HepG2 (cell line): ENCODE data around the gene FAM229B. TPM values are rescaled to one million over a fixed set of nuclear protein-coding genes. Genes with fewer than 3 reads are reported as not detected.
A peak's percentile ranks its signal among the peaks of the same experiment; 100 is the strongest.

ENCODE experiments used
- ATAC-seq: fragments of 200-7000 bp; cut with Tn5 transposase; 3 replicates; pipeline ENCODE4 v1.9.1; 2020; ENCODE audit warnings: mild to moderate bottlenecking, moderate library complexity
- BruUV-seq: library from RNA; stranded (reverse); fragments of 400-500 nt; replicated peaks from 2 replicates; lab custom pipeline; 2021; lab: Mats Ljungman, UMichigan
- CTCF ChIA-PET: fragments of 300-600 bp; formaldehyde crosslinking; extraction: SDS; loops from one replicate; lab custom pipeline; 2021; ENCODE audit warnings: low total read pairs, inconsistent platforms, low intra/inter-chr PET ratio; lab: Yijun Ruan, JAX
- POLR2A ChIA-PET: fragments of 350-600 bp; sonication (Branson Sonifier 250); formaldehyde crosslinking; loops from one replicate; lab custom pipeline; 2020; ENCODE audit warnings: antibody characterized with exemption, inconsistent platforms; lab: Yijun Ruan, JAX
- DNase-seq: peaks from one replicate; pipeline ENCODE4 v3.0.0-alpha.2; 2015; ENCODE audit warnings: low spot score
- FAIRE-seq: peaks from 3 replicates; lab custom pipeline; 2011; peaks lifted over from hg19 to GRCh38; lab: Jason Lieb, UNC
- H2AFZ ChIP-seq: one replicate; pipeline ENCODE4 v1.6.1; 2011; ENCODE audit warnings: low read length, inconsistent platforms
- H3K27ac ChIP-seq: fragments of 300-600 bp; 3 replicates; pipeline ENCODE4 v1.8.0; 2011; ENCODE audit warnings: mixed run types, mild to moderate bottlenecking, mixed read lengths, low read length, inconsistent platforms; ENCODE audit not compliant: insufficient read depth; ENCODE audit errors: extremely low read length
- H3K27me3 ChIP-seq, 2 experiments: fragments of 200-600 bp in 1 of 2; 2 replicates in 1 of 2; 3 replicates in 1 of 2; pipeline versions ENCODE4 v1.6.0 to v1.8.0; 2011; ENCODE audit warnings: low read length in 2 of 2, mild to moderate bottlenecking in 2 of 2, moderate library complexity in 2 of 2, inconsistent platforms in 1 of 2; ENCODE audit not compliant: insufficient read depth in 2 of 2, control insufficient read depth in 1 of 2
- H3K36me3 ChIP-seq, 2 experiments: fragments of 200-600 bp in 1 of 2; replicated peaks in 1 of 2; 2 replicates in 1 of 2; 3 replicates in 1 of 2; pipeline versions ENCODE4 v1.5.1 to v1.8.0; 2011; ENCODE audit warnings: low read length in 2 of 2, inconsistent platforms in 1 of 2; ENCODE audit not compliant: insufficient read depth in 2 of 2, control insufficient read depth in 1 of 2
- H3K4me1 ChIP-seq: 2 replicates; pipeline ENCODE4 v1.5.1; 2012; ENCODE audit warnings: low read length, inconsistent platforms; ENCODE audit not compliant: insufficient read depth
- H3K4me2 ChIP-seq: 2 replicates; pipeline ENCODE4 v1.6.0; 2011; ENCODE audit warnings: low read depth, low read length, inconsistent platforms
- H3K4me3 ChIP-seq, 3 experiments: fragments of 200-600 bp in 1 of 3; sonication (generic), shearing (Covaris generic) in 1 of 3; replicated peaks in 1 of 3; 2 replicates each; pipeline ENCODE4 v1.5.1; 2011 to 2016; ENCODE audit warnings: low read length in 3 of 3, inconsistent platforms in 2 of 3, low read depth in 2 of 3, mild to moderate bottlenecking in 2 of 3, control low read depth in 1 of 3, mixed read lengths in 1 of 3; ENCODE audit not compliant: insufficient read depth in 1 of 3
- H3K79me2 ChIP-seq: one replicate; pipeline ENCODE4 v1.6.1; 2011; ENCODE audit warnings: low read length, inconsistent platforms; ENCODE audit not compliant: insufficient read depth
- H3K9ac ChIP-seq: 2 replicates; pipeline ENCODE4 v1.6.0; 2011; ENCODE audit warnings: mild to moderate bottlenecking, low read depth, low read length, inconsistent platforms; ENCODE audit not compliant: insufficient read depth
- H3K9me3 ChIP-seq: 2 replicates; pipeline ENCODE4 v1.5.1; 2012; ENCODE audit warnings: mild to moderate bottlenecking, low read length
- H4K20me1 ChIP-seq: 2 replicates; pipeline ENCODE4 v1.6.0; 2011; ENCODE audit warnings: inconsistent platforms, mild to moderate bottlenecking, low read length, moderate library complexity; ENCODE audit not compliant: insufficient read depth
- ATF5 ChIP-seq: sonication (generic); formaldehyde crosslinking; IDR thresholded peaks from 2 replicates; pipeline ENCODE4 v1.4.0; 2020; ENCODE audit warnings: mild to moderate bottlenecking, low read depth, missing genetic modification reagents
- CENPT ChIP-seq: sonication (generic); formaldehyde crosslinking; IDR thresholded peaks from 2 replicates; pipeline ENCODE4 v1.8.0; 2022; ENCODE audit warnings: low read depth, mild to moderate bottlenecking, moderate library complexity, missing genetic modification reagents
- GZF1 ChIP-seq: sonication (generic); formaldehyde crosslinking; IDR thresholded peaks from 2 replicates; pipeline ENCODE4 v1.5.1; 2020; ENCODE audit warnings: mild to moderate bottlenecking, missing genetic modification reagents
- KDM3A ChIP-seq: IDR thresholded peaks from 2 replicates; pipeline ENCODE4 v1.6.1; 2018; ENCODE audit warnings: low read depth, missing compliant biosample characterization
- KLF15 ChIP-seq: sonication (generic); formaldehyde crosslinking; IDR thresholded peaks from 2 replicates; pipeline ENCODE4 v1.8.1; 2023; ENCODE audit warnings: borderline replicate concordance, mild to moderate bottlenecking, inconsistent platforms, missing genetic modification reagents, mixed read lengths
- POLR2AphosphoS2 ChIP-seq: IDR thresholded peaks from 2 replicates; pipeline ENCODE4 v1.6.1; 2011; ENCODE audit warnings: low read depth, low read length, improper control_type of control experiment
- SIX4 ChIP-seq: sonication (generic); formaldehyde crosslinking; IDR thresholded peaks from 2 replicates; pipeline ENCODE4 v1.4.0; 2020; ENCODE audit warnings: missing genetic modification reagents
- SRY ChIP-seq: sonication (generic); formaldehyde crosslinking; IDR thresholded peaks from 2 replicates; pipeline ENCODE4 v1.8.0; 2022; ENCODE audit warnings: mild to moderate bottlenecking, missing genetic modification reagents
- U2AF1 ChIP-seq: fragments of 200-400 bp; formaldehyde crosslinking; optimal IDR thresholded peaks from 2 replicates; pipeline ENCODE3; 2017; ENCODE audit warnings: mild to moderate bottlenecking, low read depth, low read length
- ZNF3 ChIP-seq: IDR thresholded peaks from 2 replicates; pipeline ENCODE4 v1.7.0; 2017; ENCODE audit warnings: inconsistent platforms
- ZNF343 ChIP-seq: sonication (generic); formaldehyde crosslinking; IDR thresholded peaks from 2 replicates; pipeline ENCODE4 v1.4.0; 2020; ENCODE audit warnings: mild to moderate bottlenecking, missing genetic modification reagents
- ZNF552 ChIP-seq: sonication (generic); formaldehyde crosslinking; IDR thresholded peaks from 2 replicates; pipeline ENCODE4 v1.9.0; 2022; ENCODE audit warnings: missing genetic modification reagents, mild to moderate bottlenecking, borderline replicate concordance
- ZNF761 ChIP-seq: sonication (generic); formaldehyde crosslinking; conservative IDR thresholded peaks from 2 replicates; pipeline ENCODE4 v1.4.0; 2020; ENCODE audit warnings: mild to moderate bottlenecking, missing genetic modification reagents
- ZNF770 ChIP-seq: sonication (generic); formaldehyde crosslinking; IDR thresholded peaks from 2 replicates; pipeline ENCODE4 v1.5.0; 2020; ENCODE audit warnings: mild to moderate bottlenecking, missing genetic modification reagents
- WGBS: methylation state at CpG from one replicate; pipeline ENCODE4 v1.1.6; 2017; ENCODE audit warnings: low lambda C conversion rate; 5-methylcytosine and 5-hydroxymethylcytosine counted together
- in situ Hi-C: cut with HindIII; loops from 2 replicates; pipeline ENCODE4 v1.10.0; 2017; ENCODE audit warnings: low pct_unique_long_range_greater_than_20kb; ENCODE audit not compliant: extremely low pct_ligation_motif_present
- intact Hi-C: fragments of 100-400 bp; cut with micrococcal nuclease; formaldehyde crosslinking; loops from one replicate; pipeline ENCODE4 v1.10.0; 2022; ENCODE audit not compliant: unreplicated experiment
- polyA plus RNA-seq, 8 experiments: library from polyadenylated mRNA; depleted of rRNA in 3 of 8; stranded (reverse) in 7 of 8; unstranded in 1 of 8; fragments of >200 nt; fragmentation: Illumina TruSeq in 4 of 8; extraction: Trizol in 4 of 8; gene quantifications; 2 replicates each; pipeline versions ENCODE4 v1.2.1 to v1.2.3, GENCODE V29; 2011 to 2016; ENCODE audit warnings: low read depth in 4 of 8, missing spikeins in 1 of 8, mixed read lengths in 1 of 8; ENCODE audit not compliant: insufficient read depth in 1 of 8
- total RNA-seq, 5 experiments: library from RNA; depleted of rRNA; stranded (reverse); fragments of >200 nt; fragmentation: Illumina TruSeq; extraction: Trizol; gene quantifications; 2 replicates each; pipeline ENCODE4 v1.2.3, GENCODE V29; 2016; ENCODE audit warnings: low read depth in 1 of 5
- TF ChIP-seq, protein P1 (sequence below): sonication (generic); formaldehyde crosslinking; IDR thresholded peaks from 2 replicates; pipeline ENCODE4 v1.4.0; 2020; ENCODE audit warnings: missing genetic modification reagents

The FAM229B gene
- total and polyA plus RNA-seq, 2 of the 13 experiments (the other 11 are each of a cell fraction or from before 2014, with no cell fraction given), result 11.3 to 19.5 TPM

- H3K4me3 ChIP-seq, result peak overlapping the region in 2 of 3 experiments; percentile 55 to 59; a peak in 5 of 6 replicates
- no peaks in the 10 kb centered on the region for H3K79me2 ChIP-seq
- peak overlapping the region; percentile 62 for H2AFZ ChIP-seq
- no TSS peak for BruUV-seq
- no peaks in the 10 kb centered on the region; a peak in 1 of 5 replicates for H3K27me3 ChIP-seq
- DNase-seq (peak; percentile 39), ATAC-seq (peak; percentile 97), FAIRE-seq (peak; percentile 23)
- CTCF ChIA-PET, result no interaction called here
- WGBS, result 15% methylated on average over 8 of the region's 10 CpGs
- H3K4me2 ChIP-seq, result peak overlapping the region; percentile 82
- in situ Hi-C loops (no loop called here), intact Hi-C loops (loop anchor here (5.0 kb wide), 1 partner anchor 58 kb away; the partner anchor contains the start of genes FAM229B and TUBE1)
- H3K36me3 ChIP-seq, result no peaks in the 10 kb centered on the region
- H3K4me1 ChIP-seq, result peaks cover 17% of the 10 kb centered on the region
- POLR2A ChIA-PET, result interaction anchor here (1.3 kb wide), 1 partner anchor 58 kb away, joined by 8 read pairs; the partner anchor contains the start of genes FAM229B and TUBE1
- no peak overlapping the region; the same call in 1 of the 2 replicates for H3K9ac ChIP-seq
- H3K9me3 ChIP-seq, result no peaks in the 10 kb centered on the region
- H4K20me1 ChIP-seq, result no peaks in the 10 kb centered on the region
- no peak overlapping the region for H3K27ac ChIP-seq
- no peak for TF ChIP-seq U2AF1
- TF ChIP-seq ZNF343 (CRISPR knock-in tag), result no peak
- no peak for TF ChIP-seq KLF15 (CRISPR knock-in tag)
- no peak for TF ChIP-seq POLR2AphosphoS2
- no peak for TF ChIP-seq ZNF3
- no peak for TF ChIP-seq ZNF761 (CRISPR knock-in tag)
- no peak for TF ChIP-seq GZF1
- TF ChIP-seq ZNF552 (CRISPR knock-in tag), result no peak
- TF ChIP-seq KDM3A, result no peak
- no peak for TF ChIP-seq ZNF770
- TF ChIP-seq, protein P1, sequence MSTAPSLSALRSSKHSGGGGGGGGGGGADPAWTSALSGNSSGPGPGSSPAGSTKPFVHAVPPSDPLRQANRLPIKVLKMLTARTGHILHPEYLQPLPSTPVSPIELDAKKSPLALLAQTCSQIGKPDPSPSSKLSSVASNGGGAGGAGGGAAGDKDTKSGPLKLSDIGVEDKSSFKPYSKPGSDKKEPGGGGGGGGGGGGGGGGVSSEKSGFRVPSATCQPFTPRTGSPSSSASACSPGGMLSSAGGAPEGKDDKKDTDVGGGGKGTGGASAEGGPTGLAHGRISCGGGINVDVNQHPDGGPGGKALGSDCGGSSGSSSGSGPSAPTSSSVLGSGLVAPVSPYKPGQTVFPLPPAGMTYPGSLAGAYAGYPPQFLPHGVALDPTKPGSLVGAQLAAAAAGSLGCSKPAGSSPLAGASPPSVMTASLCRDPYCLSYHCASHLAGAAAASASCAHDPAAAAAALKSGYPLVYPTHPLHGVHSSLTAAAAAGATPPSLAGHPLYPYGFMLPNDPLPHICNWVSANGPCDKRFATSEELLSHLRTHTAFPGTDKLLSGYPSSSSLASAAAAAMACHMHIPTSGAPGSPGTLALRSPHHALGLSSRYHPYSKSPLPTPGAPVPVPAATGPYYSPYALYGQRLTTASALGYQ (CRISPR knock-in tag), result no peak
- no peak for TF ChIP-seq SRY (CRISPR knock-in tag)
- TF ChIP-seq ATF5 (CRISPR knock-in tag), result no peak
- TF ChIP-seq SIX4 (CRISPR knock-in tag), result no peak
- no peak for TF ChIP-seq CENPT
These were observed 57.7 kb downstream of the FAM229B start for GRCh38 chr6:112145080-112145573.
